Right renal cortex interstitium (tissue), 3 donors: Measurements from ENCODE around the gene LRRC7. TPM values are rescaled to one million over a fixed set of nuclear protein-coding genes. Genes with fewer than 3 reads are reported as not detected.
"Not testable (repeated sequence)": the region's sequence is repeated elsewhere in the genome, so short reads cannot be mapped to it uniquely, and the experiment has no call there.

Experiments used
- DNase-seq, 3 donors: peaks; one replicate each; pipeline ENCODE4 v3.0.0-alpha.2; 2013; ENCODE audit warnings: low read depth in 3 of 3, low spot score in 2 of 3
- polyA plus RNA-seq, 3 donors: library from polyadenylated mRNA; unstranded; fragments of 120-200 nt; gene quantifications; one replicate each; pipeline ENCODE4 v1.2.1, GENCODE V29; 2013; ENCODE audit not compliant: insufficient read length in 3 of 3

LRRC7 gene
- polyA plus RNA-seq, 3 donors: 4.5 to 6.3 (median 5.1) TPM

GRCh38 chr1:69862906-69863305, 295.2 kb downstream of the LRRC7 start:
- no peak for DNase-seq

GRCh38 chr1:69863704-69864103, 296.0 kb downstream of the LRRC7 start:
- DNase-seq: no peak

GRCh38 chr1:69871412-69871811, 303.7 kb downstream of the LRRC7 start:
- DNase-seq: no peak

GRCh38 chr1:69878338-69878737, 310.6 kb downstream of the LRRC7 start:
- no peak for DNase-seq

- DNase-seq: not testable (repeated sequence)
These were observed 320.3 kb downstream of the LRRC7 start for GRCh38 chr1:69888016-69888415.

- DNase-seq: no peak
These were observed 320.9 kb downstream of the LRRC7 start for GRCh38 chr1:69888657-69889056.

- no peak for DNase-seq
These were observed 330.8 kb downstream of the LRRC7 start for GRCh38 chr1:69898403-69898947.

- DNase-seq: no peak
These were observed 343.6 kb downstream of the LRRC7 start for GRCh38 chr1:69911301-69911801.

GRCh38 chr1:69913977-69914376, 346.3 kb downstream of the LRRC7 start:
- DNase-seq: no peak

GRCh38 chr1:69914976-69915765, 347.4 kb downstream of the LRRC7 start:
- no peak for DNase-seq

GRCh38 chr1:69919129-69919921, 351.6 kb downstream of the LRRC7 start:
- no peak for DNase-seq

- no peak for DNase-seq
These were observed 352.2 kb downstream of the LRRC7 start for GRCh38 chr1:69919922-69920273.

GRCh38 chr1:69920426-69920825, 352.7 kb downstream of the LRRC7 start:
- no peak for DNase-seq

GRCh38 chr1:69921486-69921885, 353.8 kb downstream of the LRRC7 start:
- no peak for DNase-seq

- not testable (repeated sequence) for DNase-seq
These were observed 360.5 kb downstream of the LRRC7 start for GRCh38 chr1:69928234-69928633.

- DNase-seq: no peak
These were observed 361.8 kb downstream of the LRRC7 start for GRCh38 chr1:69929308-69930057.

GRCh38 chr1:69930396-69930795, 362.7 kb downstream of the LRRC7 start:
- DNase-seq: no peak

- DNase-seq: no peak
These were observed 365.0 kb downstream of the LRRC7 start for GRCh38 chr1:69932760-69933159.

GRCh38 chr1:69940231-69940630, 372.5 kb downstream of the LRRC7 start:
- DNase-seq: no peak

- no peak for DNase-seq
These were observed 373.1 kb downstream of the LRRC7 start for GRCh38 chr1:69940816-69941215.

GRCh38 chr1:69943030-69943429, 375.3 kb downstream of the LRRC7 start:
- DNase-seq: no peak
